ENCODE data around the gene C1QTNF2. TPM values are rescaled to one million over a fixed set of nuclear protein-coding genes. Genes with fewer than 3 reads are reported as not detected.
"Not testable (repeated sequence)": the region's sequence is repeated elsewhere in the genome, so short reads cannot be mapped to it uniquely, and the experiment has no call there.

Gene C1QTNF2
- total and polyA plus RNA-seq, 9 donors = 0.25 to 3.7 (median 1.1) TPM; not detected in 1

- H3K9me3 ChIP-seq = no peaks in the 10 kb centered on the region
- no peaks in the 10 kb centered on the region for H3K27me3 ChIP-seq
- 87 to 90% (median 90%) methylated on average over 11 of the region's 11 CpGs for WGBS, 3 donors
- H3K4me3 ChIP-seq = no peak overlapping the region
- H3K36me3 ChIP-seq = no peaks in the 10 kb centered on the region
- intact Hi-C loops (cut with DNase I) = loop anchor here in 3 of 4 donors (5.0 to 10.0 kb wide), 3 partner anchors 326 to 903 kb away; no protein-coding TSS in a partner anchor
- H3K4me1 ChIP-seq (ENCODE audit: insufficient read depth) = no peaks in the 10 kb centered on the region
- TF ChIP-seq EP300 (IDR thresholded peaks at IDR 0.05) = no peak
- no peak for TF ChIP-seq POLR2A (IDR thresholded peaks at IDR 0.05)
- no peak for TF ChIP-seq CTCF (IDR thresholded peaks at IDR 0.05)
- DNase-seq = no peak
- H3K27ac ChIP-seq = no peak overlapping the region
Observed at GRCh38 chr5:160348080-160348479, 22.3 kb downstream of the C1QTNF2 start.

DNA sequence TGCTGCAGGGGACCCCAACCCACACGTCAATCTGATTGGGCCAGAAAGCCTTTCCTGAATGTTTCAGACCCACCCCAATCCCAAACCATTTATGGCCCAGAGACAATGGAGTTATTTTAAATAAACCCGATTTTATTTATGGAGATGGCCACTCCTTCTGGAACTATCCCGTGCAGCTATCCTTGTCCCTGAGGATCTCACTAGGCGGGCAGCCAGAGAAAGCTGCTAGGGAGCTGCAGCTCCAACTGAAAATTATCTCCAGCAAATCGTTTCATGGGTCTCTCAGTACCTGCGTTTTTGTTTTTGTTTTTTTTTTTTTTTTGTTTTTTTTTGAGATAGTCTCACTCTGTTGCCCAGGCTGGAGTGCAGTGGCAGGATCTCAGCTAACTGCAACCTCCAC, 23.0 kb downstream of the C1QTNF2 start:
- TF ChIP-seq EP300 (IDR thresholded peaks at IDR 0.05) (no peak), POLR2A (IDR thresholded peaks at IDR 0.05) (no peak), CTCF (IDR thresholded peaks at IDR 0.05) (no peak)
- Histone ChIP-seq H3K36me3 (no peaks in the 10 kb centered on the region), H3K4me3 (no peak overlapping the region), H3K9me3 (no peaks in the 10 kb centered on the region), H3K4me1 (ENCODE audit: insufficient read depth) (peaks cover 2% of the 10 kb centered on the region), H3K27me3 (no peaks in the 10 kb centered on the region), H3K27ac (no peak overlapping the region)
- DNase-seq = peak in 1 of 5 donors; percentile 20
- intact Hi-C loops (cut with DNase I) = loop anchor here in 3 of 4 donors (5.0 to 10.0 kb wide), 3 partner anchors 325 to 903 kb away; no protein-coding TSS in a partner anchor
- 54 to 62% (median 54%) methylated on average over 6 of the region's 6 CpGs for WGBS, 3 donors

DNA sequence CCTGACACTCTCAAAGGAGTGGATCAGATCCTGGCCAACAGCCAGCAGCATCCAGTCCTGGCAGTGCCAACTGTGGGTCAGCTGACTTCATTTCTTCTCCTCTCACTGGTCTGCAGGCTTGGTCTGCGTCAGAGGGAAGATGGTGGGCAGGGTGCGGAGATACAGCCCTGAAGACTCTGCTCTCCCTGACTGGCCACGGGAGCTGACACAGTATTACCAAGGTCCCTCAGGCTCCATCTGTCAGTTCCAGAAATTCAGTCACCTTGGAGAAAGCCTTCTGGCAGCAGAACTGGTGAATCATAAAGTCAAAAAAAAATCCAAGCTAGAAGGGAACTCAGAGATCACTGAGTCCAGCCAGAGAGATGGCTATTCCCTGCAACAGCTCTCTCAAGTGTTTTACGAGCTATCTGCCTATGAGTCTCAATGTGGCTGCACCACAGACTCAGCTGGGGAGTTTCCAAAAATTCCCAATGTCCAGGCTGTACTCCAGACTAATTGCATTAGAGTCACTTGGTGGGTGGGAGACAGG, 27.9 kb downstream of the C1QTNF2 start:
- peaks cover 16% of the 10 kb centered on the region for H3K4me1 ChIP-seq (ENCODE audit: insufficient read depth)
- TF ChIP-seq EP300 (IDR thresholded peaks at IDR 0.05) (no peak), POLR2A (IDR thresholded peaks at IDR 0.05) (no peak), CTCF (IDR thresholded peaks at IDR 0.05) (no peak)

DNA sequence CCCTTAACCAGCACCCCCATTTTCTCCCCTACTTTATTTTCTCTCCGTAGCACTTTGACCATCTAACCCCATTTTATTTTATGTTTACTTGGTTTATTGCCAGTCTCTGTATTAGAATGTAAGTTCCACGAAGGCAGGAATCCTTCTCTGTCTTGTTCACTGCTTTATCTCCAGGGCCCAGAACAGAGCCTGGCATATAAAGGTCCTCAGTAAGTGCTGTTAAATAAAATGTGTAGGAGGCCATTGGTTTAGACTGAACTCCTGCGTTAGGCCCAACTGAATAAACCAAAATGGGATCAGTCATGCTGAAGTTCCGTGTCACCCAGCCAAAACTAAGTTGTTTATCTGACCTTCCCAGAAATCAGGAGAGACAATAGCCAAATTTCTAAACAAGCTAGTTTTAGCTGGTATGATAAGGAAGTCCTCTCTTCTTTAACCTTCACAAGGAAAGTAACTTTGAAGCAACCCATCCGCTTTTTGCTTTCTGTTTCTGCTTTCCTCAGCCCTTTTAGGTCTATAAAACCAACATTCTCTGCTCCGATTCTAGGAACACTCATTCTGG, 29.0 kb downstream of the C1QTNF2 start:
- WGBS, 3 donors = 24 to 39% (median 38%) methylated on average over 6 of the region's 6 CpGs

More for the DNA sequence above, 27.9 kb downstream of the C1QTNF2 start:
- DNase-seq = peak; percentile 38 to 64 (median 49)
- 56 to 75% (median 63%) methylated on average over 4 of the region's 4 CpGs for WGBS, 3 donors
- Histone ChIP-seq H3K4me3 (no peak overlapping the region), H3K36me3 (no peaks in the 10 kb centered on the region), H3K27ac (peak overlapping the region in 1 of 2 donors; percentile 79), H3K9me3 (no peaks in the 10 kb centered on the region), H3K27me3 (no peaks in the 10 kb centered on the region)
- intact Hi-C loops (cut with DNase I) = loop anchor here in 1 of 4 donors (5.0 to 10.0 kb wide), 3 partner anchors 145 to 898 kb away; no protein-coding TSS in a partner anchor

GRCh38 chr5:160340513-160340912, 29.9 kb downstream of the C1QTNF2 start:
- not testable (repeated sequence) for DNase-seq, H3K27me3 ChIP-seq, H3K4me3 ChIP-seq, H3K27ac ChIP-seq, H3K36me3 ChIP-seq, H3K9me3 ChIP-seq
- intact Hi-C loops (cut with DNase I) = loop anchor here in 1 of 4 donors (5.0 to 10.0 kb wide), 3 partner anchors 143 to 896 kb away; no protein-coding TSS in a partner anchor
- H3K4me1 ChIP-seq (ENCODE audit: insufficient read depth) = peaks cover 16% of the 10 kb centered on the region

More for the DNA sequence above, 29.0 kb downstream of the C1QTNF2 start:
- no peaks in the 10 kb centered on the region for H3K27me3 ChIP-seq
- no peaks in the 10 kb centered on the region for H3K9me3 ChIP-seq
- intact Hi-C loops (cut with DNase I) = loop anchor here in 1 of 4 donors (5.0 to 10.0 kb wide), 3 partner anchors 144 to 897 kb away; no protein-coding TSS in a partner anchor
- H3K4me1 ChIP-seq (ENCODE audit: insufficient read depth) = peaks cover 16% of the 10 kb centered on the region
- peak overlapping the region in 1 of 2 donors; percentile 79 for H3K27ac ChIP-seq
- TF ChIP-seq POLR2A (IDR thresholded peaks at IDR 0.05) (no peak), CTCF (IDR thresholded peaks at IDR 0.05) (no peak), EP300 (IDR thresholded peaks at IDR 0.05) (no peak)
- no peak overlapping the region for H3K4me3 ChIP-seq
- DNase-seq = no peak
- no peaks in the 10 kb centered on the region for H3K36me3 ChIP-seq
